Stimulated activated CD4-positive, alpha-beta T cell treated with anti-CD3 and anti-CD28 coated beads, TNF-alpha, amount 100 ng/mL, for 48 hours (primary cell): Measurements from ENCODE around the gene DCAF16.
"Not testable (repeated sequence)": the region's sequence is repeated elsewhere in the genome, so short reads cannot be mapped to it uniquely, and the experiment has no call there.

Experiments
- DNase-seq, 3 donors: peaks; one replicate each; pipeline ENCODE4 v3.0.0-alpha.2; 2020; ENCODE audit warnings: low read depth in 3 of 3

The DCAF16 gene

GRCh38 chr4:17810260-17811077 lies at the start of gene DCAF16, which contains the start of gene NCAPG:
Gene DCAF16 (minus strand): TSS chr4:17810757. CDS start chr4:17804141, 6,616 bp downstream.
Gene NCAPG (plus strand): TSS chr4:17810979. CDS start chr4:17811078, 99 bp downstream.
- peak; percentile 98 to 99 (median 98) for DNase-seq

GRCh38 chr4:17859793-17860406 lies 49.3 kb upstream of the DCAF16 start:
- DNase-seq, result no peak

- no peak for DNase-seq
Measured at GRCh38 chr4:17854036-17854435, 43.5 kb upstream of the DCAF16 start.

GRCh38 chr4:17851959-17852358 lies 41.4 kb upstream of the DCAF16 start:
- DNase-seq, result no peak

- DNase-seq, result not testable (repeated sequence)
Measured at GRCh38 chr4:17850295-17850694, 39.7 kb upstream of the DCAF16 start.

- no peak for DNase-seq
Measured at GRCh38 chr4:17846266-17846665, 35.7 kb upstream of the DCAF16 start.

GRCh38 chr4:17823871-17824669 lies 13.5 kb upstream of the DCAF16 start:
- DNase-seq, result no peak

- no peak for DNase-seq
Measured at GRCh38 chr4:17817027-17817426, 6.5 kb upstream of the DCAF16 start.

GRCh38 chr4:17816142-17816541 lies 5.6 kb upstream of the DCAF16 start:
- DNase-seq, result no peak

- DNase-seq, result no peak
Measured at GRCh38 chr4:17814140-17814539, 3.6 kb upstream of the DCAF16 start.

GRCh38 chr4:17812801-17813200 lies 2.2 kb upstream of the DCAF16 start:
- no peak for DNase-seq

- DNase-seq, result no peak
Measured at GRCh38 chr4:17812125-17812524, 1.6 kb upstream of the DCAF16 start.

- peak in 1 of 3 donors; percentile 1 for DNase-seq
Measured at GRCh38 chr4:17811078-17811603, 584 bp upstream of the DCAF16 start.

- no peak for DNase-seq
Measured at GRCh38 chr4:17809667-17810066, 890 bp downstream of the DCAF16 start.

GRCh38 chr4:17807446-17807845 lies 3.1 kb downstream of the DCAF16 start:
- no peak for DNase-seq

- no peak for DNase-seq
Measured at GRCh38 chr4:17805580-17806155, 4.9 kb downstream of the DCAF16 start.

- DNase-seq, result no peak
Measured at GRCh38 chr4:17797808-17798207, 12.7 kb downstream of the DCAF16 start.

- DNase-seq, result no peak
Measured at GRCh38 chr4:17794730-17795129, 15.8 kb downstream of the DCAF16 start.

- DNase-seq, result no peak
Measured at GRCh38 chr4:17788956-17789355, 21.6 kb downstream of the DCAF16 start.

GRCh38 chr4:17787315-17787714 lies 23.2 kb downstream of the DCAF16 start:
- no peak for DNase-seq

GRCh38 chr4:17786567-17786966 lies 24.0 kb downstream of the DCAF16 start:
- DNase-seq, result no peak

- no peak for DNase-seq
Measured at GRCh38 chr4:17785858-17786257, 24.7 kb downstream of the DCAF16 start.
